ENCODE results near the gene MSL1.

The MSL1 gene

GRCh38 chr17:40170325-40170724 lies 48.6 kb downstream of the MSL1 start:
- H3K27ac ChIP-seq = no peak overlapping the region
- DNase-seq (ENCODE audit: low read depth, low spot score) = no peak

GRCh38 chr17:40171750-40172149 lies 50.0 kb downstream of the MSL1 start:
- H3K27ac ChIP-seq = no peak overlapping the region
- no peak for DNase-seq (ENCODE audit: low read depth, low spot score)

- no peak for DNase-seq (ENCODE audit: low read depth, low spot score)
- no peak overlapping the region for H3K27ac ChIP-seq
Observed at GRCh38 chr17:40173091-40173777, 51.5 kb downstream of the MSL1 start.

GRCh38 chr17:40173778-40174135 lies 52.0 kb downstream of the MSL1 start:
- no peak overlapping the region for H3K27ac ChIP-seq
- no peak for DNase-seq (ENCODE audit: low read depth, low spot score)

- H3K27ac ChIP-seq = no peak overlapping the region
- DNase-seq (ENCODE audit: low read depth, low spot score) = no peak
Observed at GRCh38 chr17:40174514-40174913, 52.7 kb downstream of the MSL1 start.

GRCh38 chr17:40175928-40176753 lies 54.4 kb downstream of the MSL1 start:
- H3K27ac ChIP-seq = peak overlapping the region; percentile 97
- peak; percentile 83 for DNase-seq (ENCODE audit: low read depth, low spot score)

- DNase-seq (ENCODE audit: low read depth, low spot score) = peak; percentile 85
- peak overlapping the region; percentile 97 for H3K27ac ChIP-seq
Observed at GRCh38 chr17:40176754-40177110, 55.0 kb downstream of the MSL1 start.

- H3K27ac ChIP-seq = peak within 1 kb of the TSS; percentile 97
- DNase-seq (ENCODE audit: low read depth, low spot score) = no peak
Observed at GRCh38 chr17:40177275-40177874, 55.6 kb downstream of the MSL1 start, which contains the start of gene RAPGEFL1. Gene RAPGEFL1 (plus strand): TSS chr17:40177470. CDS start chr17:40177862, 392 bp downstream.

- DNase-seq (ENCODE audit: low read depth, low spot score) = no peak
- H3K27ac ChIP-seq = peak overlapping the region; percentile 97
Observed at GRCh38 chr17:40178021-40178601, 56.3 kb downstream of the MSL1 start.

- no peak for DNase-seq (ENCODE audit: low read depth, low spot score)
- peak overlapping the region; percentile 97 for H3K27ac ChIP-seq
Observed at GRCh38 chr17:40178660-40179059, 56.9 kb downstream of the MSL1 start.

- no peak for DNase-seq (ENCODE audit: low read depth, low spot score)
- H3K27ac ChIP-seq = peak overlapping the region; percentile 97
Observed at GRCh38 chr17:40179923-40180659, 58.3 kb downstream of the MSL1 start.

GRCh38 chr17:40180694-40181093 lies 58.9 kb downstream of the MSL1 start:
- peak overlapping the region; percentile 97 for H3K27ac ChIP-seq
- no peak for DNase-seq (ENCODE audit: low read depth, low spot score)

GRCh38 chr17:40181205-40181604 lies 59.4 kb downstream of the MSL1 start:
- no peak overlapping the region for H3K27ac ChIP-seq
- DNase-seq (ENCODE audit: low read depth, low spot score) = no peak

- H3K27ac ChIP-seq = no peak overlapping the region
- no peak for DNase-seq (ENCODE audit: low read depth, low spot score)
Observed at GRCh38 chr17:40182606-40183005, 60.8 kb downstream of the MSL1 start.

Data from epithelial cell of prostate (primary cell).